Right renal pelvis (tissue), 4 donors: ENCODE measurements around the gene YAP1. TPM values are rescaled to one million over a fixed set of nuclear protein-coding genes. Genes with fewer than 3 reads are reported as not detected.
"Not testable (repeated sequence)": the region's sequence is repeated elsewhere in the genome, so short reads cannot be mapped to it uniquely, and the experiment has no call there.

Experiments
- DNase-seq, 4 donors: peaks; one replicate each; pipeline ENCODE4 v3.0.0-alpha.2; 2013; ENCODE audit warnings: low read depth in 4 of 4, low spot score in 3 of 4, missing footprints in 1 of 4
- polyA plus RNA-seq, 4 donors: library from polyadenylated mRNA; unstranded; fragments of 120-200 nt; gene quantifications; one replicate each; pipeline ENCODE4 v1.2.1, GENCODE V29; 2013; ENCODE audit not compliant: insufficient read length in 4 of 4

The YAP1 gene
- polyA plus RNA-seq, 4 donors, result 176 to 207 (median 200) TPM

- DNase-seq, result no peak
These were observed 86.1 kb downstream of the YAP1 start for GRCh38 chr11:102196351-102196750.

GRCh38 chr11:102196816-102197215 lies 86.6 kb downstream of the YAP1 start:
- no peak for DNase-seq

GRCh38 chr11:102197670-102198139 lies 87.5 kb downstream of the YAP1 start:
- no peak for DNase-seq

GRCh38 chr11:102199673-102200072 lies 89.4 kb downstream of the YAP1 start:
- no peak for DNase-seq

- not testable (repeated sequence) for DNase-seq
These were observed 90.1 kb downstream of the YAP1 start for GRCh38 chr11:102200325-102200724.

- DNase-seq, result no peak
These were observed 91.5 kb downstream of the YAP1 start for GRCh38 chr11:102201776-102202175.

- DNase-seq, result no peak
These were observed 92.7 kb downstream of the YAP1 start for GRCh38 chr11:102202972-102203371.

GRCh38 chr11:102204174-102204573 lies 93.9 kb downstream of the YAP1 start:
- DNase-seq, result no peak

GRCh38 chr11:102205805-102206204 lies 95.6 kb downstream of the YAP1 start:
- no peak for DNase-seq

- no peak for DNase-seq
These were observed 98.6 kb downstream of the YAP1 start for GRCh38 chr11:102208835-102209234.

- DNase-seq, result no peak
These were observed 104.4 kb downstream of the YAP1 start for GRCh38 chr11:102214623-102215022.

- no peak for DNase-seq
These were observed 106.3 kb downstream of the YAP1 start for GRCh38 chr11:102216433-102217075.

- no peak for DNase-seq
These were observed 110.7 kb downstream of the YAP1 start for GRCh38 chr11:102220728-102221467.

GRCh38 chr11:102223859-102224258 lies 113.6 kb downstream of the YAP1 start:
- no peak for DNase-seq

- DNase-seq, result no peak
These were observed 115.7 kb downstream of the YAP1 start for GRCh38 chr11:102225689-102226568.

GRCh38 chr11:102226702-102227490 lies 116.6 kb downstream of the YAP1 start:
- no peak for DNase-seq

GRCh38 chr11:102229510-102230123 lies 119.4 kb downstream of the YAP1 start:
- no peak for DNase-seq

- no peak for DNase-seq
These were observed 119.9 kb downstream of the YAP1 start for GRCh38 chr11:102230186-102230585.

- no peak for DNase-seq
These were observed 120.7 kb downstream of the YAP1 start for GRCh38 chr11:102230911-102231310.
